HEK293 (cell line): Measurements from ENCODE around the gene GRK5.

Source experiments
- FEZF1 ChIP-seq: fragments of 450-650 bp; formaldehyde crosslinking; IDR thresholded peaks from 2 replicates; pipeline ENCODE4 v1.5.1; 2016; ENCODE audit warnings: missing biosample characterization, missing genetic modification characterization
- GLI2 ChIP-seq: fragments of 450-650 bp; formaldehyde crosslinking; IDR thresholded peaks from 2 replicates; pipeline ENCODE4; 2017; ENCODE audit warnings: missing biosample characterization, missing genetic modification characterization, low read depth, borderline replicate concordance
- GLIS1 ChIP-seq: fragments of 450-650 bp; formaldehyde crosslinking; IDR thresholded peaks from 2 replicates; pipeline ENCODE4 v1.5.1; 2016; ENCODE audit warnings: missing biosample characterization, missing genetic modification characterization
- GLIS2 ChIP-seq: fragments of 450-650 bp; formaldehyde crosslinking; IDR thresholded peaks from 2 replicates; pipeline ENCODE4 v1.5.1; 2016; ENCODE audit warnings: missing biosample characterization, missing genetic modification characterization
- PRDM6 ChIP-seq: fragments of 450-650 bp; formaldehyde crosslinking; IDR thresholded peaks from 2 replicates; pipeline ENCODE4 v1.5.1; 2017; ENCODE audit warnings: missing biosample characterization, missing genetic modification characterization
- SCRT1 ChIP-seq: fragments of 450-650 bp; formaldehyde crosslinking; IDR thresholded peaks from 2 replicates; pipeline ENCODE4 v1.5.1; 2016; ENCODE audit warnings: missing biosample characterization, missing genetic modification characterization, borderline replicate concordance
- SP7 ChIP-seq: fragments of 450-650 bp; formaldehyde crosslinking; IDR thresholded peaks from 2 replicates; pipeline ENCODE4 v1.5.1; 2016; ENCODE audit warnings: missing biosample characterization, missing genetic modification characterization
- ZBTB10 ChIP-seq: fragments of 450-650 bp; formaldehyde crosslinking; IDR thresholded peaks from 2 replicates; pipeline ENCODE4 v1.5.1; 2016; ENCODE audit warnings: missing biosample characterization, missing genetic modification characterization
- ZBTB11 ChIP-seq: fragments of 450-650 bp; formaldehyde crosslinking; conservative IDR thresholded peaks from 2 replicates; pipeline ENCODE4 v1.5.1; 2016; ENCODE audit warnings: low read depth, missing biosample characterization, missing genetic modification characterization
- ZBTB17 ChIP-seq: fragments of 450-650 bp; formaldehyde crosslinking; IDR thresholded peaks from 2 replicates; pipeline ENCODE4 v1.5.1; 2016; ENCODE audit warnings: missing biosample characterization, missing genetic modification characterization
- ZFP41 ChIP-seq: fragments of 450-650 bp; formaldehyde crosslinking; IDR thresholded peaks from 2 replicates; pipeline ENCODE4 v1.5.1; 2016; ENCODE audit warnings: missing biosample characterization, missing genetic modification characterization, borderline replicate concordance
- ZNF10 ChIP-seq: fragments of 450-650 bp; formaldehyde crosslinking; IDR thresholded peaks from 2 replicates; pipeline ENCODE4 v1.5.1; 2017; ENCODE audit warnings: missing biosample characterization, missing genetic modification characterization
- ZNF148 ChIP-seq: fragments of 450-650 bp; formaldehyde crosslinking; IDR thresholded peaks from 2 replicates; pipeline ENCODE4 v1.5.0; 2017; ENCODE audit warnings: missing biosample characterization, missing genetic modification characterization, borderline replicate concordance
- ZNF221 ChIP-seq: fragments of 450-650 bp; formaldehyde crosslinking; IDR thresholded peaks from 2 replicates; pipeline ENCODE4 v1.5.1; 2017; ENCODE audit warnings: missing biosample characterization, missing genetic modification characterization, borderline replicate concordance
- ZNF248 ChIP-seq: fragments of 450-650 bp; formaldehyde crosslinking; IDR thresholded peaks from 2 replicates; pipeline ENCODE4 v1.5.1; 2017; ENCODE audit warnings: missing biosample characterization, missing genetic modification characterization
- ZNF335 ChIP-seq: fragments of 450-650 bp; formaldehyde crosslinking; conservative IDR thresholded peaks from 2 replicates; pipeline ENCODE4 v1.5.1; 2016; ENCODE audit warnings: missing biosample characterization, missing genetic modification characterization
- ZNF354C ChIP-seq: fragments of 450-650 bp; formaldehyde crosslinking; IDR thresholded peaks from 2 replicates; pipeline ENCODE4 v1.5.1; 2016; ENCODE audit warnings: missing biosample characterization, missing genetic modification characterization, low read depth, borderline replicate concordance
- ZNF366 ChIP-seq: fragments of 450-650 bp; formaldehyde crosslinking; conservative IDR thresholded peaks from 2 replicates; pipeline ENCODE4 v1.5.1; 2016; ENCODE audit warnings: missing biosample characterization, missing genetic modification characterization
- ZNF449 ChIP-seq: fragments of 450-650 bp; formaldehyde crosslinking; IDR thresholded peaks from 2 replicates; pipeline ENCODE4 v1.5.1; 2017; ENCODE audit warnings: missing biosample characterization, mild to moderate bottlenecking, missing genetic modification characterization, moderate library complexity
- ZNF48 ChIP-seq: fragments of 450-650 bp; formaldehyde crosslinking; IDR thresholded peaks from 2 replicates; pipeline ENCODE4 v1.5.1; 2016; ENCODE audit warnings: missing biosample characterization, missing genetic modification characterization
- ZNF571 ChIP-seq: fragments of 450-650 bp; formaldehyde crosslinking; IDR thresholded peaks from 2 replicates; pipeline ENCODE4 v1.5.0; 2017; ENCODE audit warnings: missing biosample characterization, missing genetic modification characterization
- ZNF585B ChIP-seq: fragments of 450-650 bp; formaldehyde crosslinking; IDR thresholded peaks from 2 replicates; pipeline ENCODE4 v1.5.1; 2016; ENCODE audit warnings: missing biosample characterization, missing genetic modification characterization
- ZNF623 ChIP-seq: fragments of 450-650 bp; formaldehyde crosslinking; IDR thresholded peaks from 2 replicates; pipeline ENCODE4 v1.5.1; 2016; ENCODE audit warnings: missing biosample characterization, missing genetic modification characterization
- ZNF645 ChIP-seq: fragments of 450-650 bp; formaldehyde crosslinking; IDR thresholded peaks from 2 replicates; pipeline ENCODE4; 2016; ENCODE audit warnings: missing biosample characterization, missing genetic modification characterization
- ZNF654 ChIP-seq: fragments of 450-650 bp; formaldehyde crosslinking; IDR thresholded peaks from 2 replicates; pipeline ENCODE4 v1.5.1; 2016; ENCODE audit warnings: low read depth, missing biosample characterization, missing genetic modification characterization
- ZNF660 ChIP-seq: fragments of 450-650 bp; IDR thresholded peaks from 2 replicates; pipeline ENCODE4 v1.5.1; 2018; ENCODE audit warnings: missing biosample characterization, mild to moderate bottlenecking, missing genetic modification characterization
- ZNF701 ChIP-seq: fragments of 450-650 bp; formaldehyde crosslinking; IDR thresholded peaks from 2 replicates; pipeline ENCODE4 v1.5.1; 2016; ENCODE audit warnings: missing biosample characterization, missing genetic modification characterization

The GRK5 gene

GRCh38 chr10:119305860-119306513, 98.6 kb downstream of the GRK5 start (continued):
- TF ChIP-seq ZBTB11 (tag by site-specific recombination) (no peak), ZNF148 (no peak), SP7 (tag by site-specific recombination) (peak; percentile 68; the same call in 1 of the 2 replicates), ZBTB10 (no peak), ZNF449 (tag by site-specific recombination) (no peak), ZNF48 (no peak), ZNF571 (no peak), ZNF335 (tag by site-specific recombination) (peak; percentile 45; the same call in 1 of the 2 replicates), ZNF221 (tag by site-specific recombination) (no peak), GLIS2 (tag by site-specific recombination) (peak; percentile 49; the same call in 1 of the 2 replicates), ZNF701 (tag by site-specific recombination) (no peak), ZNF585B (tag by site-specific recombination) (no peak), ZFP41 (tag by site-specific recombination) (no peak), FEZF1 (tag by site-specific recombination) (peak; percentile 74), ZNF645 (tag by site-specific recombination) (no peak), ZNF660 (tag by site-specific recombination) (peak; percentile 73; the same call in 1 of the 2 replicates), SCRT1 (tag by site-specific recombination) (no peak), ZNF248 (no peak), ZNF366 (tag by site-specific recombination) (peak; percentile 39; the same call in 1 of the 2 replicates), ZNF10 (peak; percentile 87), ZNF354C (no peak), ZBTB17 (tag by site-specific recombination) (peak; percentile 90), ZNF654 (tag by site-specific recombination) (no peak), GLI2 (tag by site-specific recombination) (no peak), ZNF623 (tag by site-specific recombination) (peak; percentile 100), GLIS1 (tag by site-specific recombination) (peak; percentile 68), PRDM6 (no peak)
